RWPE2 (cell line): ENCODE results near the gene CHRDL1.

Source experiments
- ATAC-seq: fragments of 200-7000 bp; cut with Tn5 transposase; 3 replicates; pipeline ENCODE4 v1.9.1; 2021; ENCODE audit warnings: low read depth
- DNase-seq: peaks from one replicate; pipeline ENCODE4 v3.0.0-alpha.2; 2020; ENCODE audit warnings: low spot score
- H3K27ac ChIP-seq: fragments of 450-650 bp; 2 replicates; pipeline ENCODE4 v1.5.1; 2017; ENCODE audit warnings: mild to moderate bottlenecking; ENCODE audit not compliant: poor library complexity, severe bottlenecking
- H3K27me3 ChIP-seq: fragments of 250-450 bp; sonication (Bioruptor Pico); 2 replicates; pipeline ENCODE4 v1.5.1; 2021; ENCODE audit warnings: mild to moderate bottlenecking, moderate library complexity; ENCODE audit not compliant: insufficient read depth, poor library complexity, severe bottlenecking
- H3K36me3 ChIP-seq: fragments of 250-450 bp; sonication (Bioruptor Pico); 2 replicates; pipeline ENCODE4 v1.5.1; 2020; ENCODE audit warnings: low read depth, mild to moderate bottlenecking, moderate library complexity
- H3K4me1 ChIP-seq: fragments of 250-450 bp; sonication (Bioruptor Pico); 2 replicates; pipeline ENCODE4 v1.5.1; 2021; ENCODE audit warnings: mild to moderate bottlenecking, moderate library complexity; ENCODE audit not compliant: insufficient read depth, poor library complexity, severe bottlenecking
- H3K4me3 ChIP-seq: fragments of 250-450 bp; sonication (Bioruptor Pico); 2 replicates; pipeline ENCODE4 v1.5.1; 2021; ENCODE audit warnings: mild to moderate bottlenecking, moderate library complexity; ENCODE audit not compliant: severe bottlenecking
- H3K9me3 ChIP-seq: fragments of 250-450 bp; sonication (Bioruptor Pico); 2 replicates; pipeline ENCODE4 v1.5.1; 2021; ENCODE audit warnings: mild to moderate bottlenecking, moderate library complexity; ENCODE audit not compliant: severe bottlenecking
- TF ChIP-seq, protein P1 (sequence below): fragments of 450-650 bp; IDR thresholded peaks from one replicate; pipeline ENCODE4 v1.5.1; 2017; ENCODE audit warnings: mild to moderate bottlenecking, moderate library complexity; ENCODE audit not compliant: poor library complexity, severe bottlenecking

Gene CHRDL1

DNA sequence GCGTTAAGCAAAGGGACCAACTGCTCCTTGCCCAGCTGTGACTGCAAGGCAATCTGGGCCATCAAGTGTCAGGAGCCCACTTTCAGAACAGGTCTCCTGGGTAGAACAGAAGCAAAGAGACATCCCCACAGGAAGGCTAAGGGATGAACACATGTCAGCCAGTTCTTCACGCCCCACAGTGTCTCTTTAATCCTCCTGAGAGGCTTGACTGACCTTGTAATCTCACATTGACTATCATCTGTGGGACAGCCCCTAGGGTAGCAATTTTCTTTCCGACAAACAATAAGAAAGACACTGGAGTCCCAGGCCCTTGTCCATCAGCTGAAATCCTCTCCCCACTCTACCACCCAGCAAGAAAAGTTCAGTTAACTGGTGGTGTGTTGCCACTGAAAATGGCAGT is 1.0 kb downstream of the CHRDL1 start:
- H3K9me3 ChIP-seq = no peaks in the 10 kb centered on the region
- H3K36me3 ChIP-seq = no peaks in the 10 kb centered on the region
- ATAC-seq = no peak
- H3K4me1 ChIP-seq = no peaks in the 10 kb centered on the region
- no peak overlapping the region for H3K4me3 ChIP-seq
- H3K27me3 ChIP-seq = no peaks in the 10 kb centered on the region
- TF ChIP-seq, protein P1, sequence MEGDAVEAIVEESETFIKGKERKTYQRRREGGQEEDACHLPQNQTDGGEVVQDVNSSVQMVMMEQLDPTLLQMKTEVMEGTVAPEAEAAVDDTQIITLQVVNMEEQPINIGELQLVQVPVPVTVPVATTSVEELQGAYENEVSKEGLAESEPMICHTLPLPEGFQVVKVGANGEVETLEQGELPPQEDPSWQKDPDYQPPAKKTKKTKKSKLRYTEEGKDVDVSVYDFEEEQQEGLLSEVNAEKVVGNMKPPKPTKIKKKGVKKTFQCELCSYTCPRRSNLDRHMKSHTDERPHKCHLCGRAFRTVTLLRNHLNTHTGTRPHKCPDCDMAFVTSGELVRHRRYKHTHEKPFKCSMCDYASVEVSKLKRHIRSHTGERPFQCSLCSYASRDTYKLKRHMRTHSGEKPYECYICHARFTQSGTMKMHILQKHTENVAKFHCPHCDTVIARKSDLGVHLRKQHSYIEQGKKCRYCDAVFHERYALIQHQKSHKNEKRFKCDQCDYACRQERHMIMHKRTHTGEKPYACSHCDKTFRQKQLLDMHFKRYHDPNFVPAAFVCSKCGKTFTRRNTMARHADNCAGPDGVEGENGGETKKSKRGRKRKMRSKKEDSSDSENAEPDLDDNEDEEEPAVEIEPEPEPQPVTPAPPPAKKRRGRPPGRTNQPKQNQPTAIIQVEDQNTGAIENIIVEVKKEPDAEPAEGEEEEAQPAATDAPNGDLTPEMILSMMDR = no peak
- H3K27ac ChIP-seq = no peak overlapping the region
- DNase-seq = no peak

DNA sequence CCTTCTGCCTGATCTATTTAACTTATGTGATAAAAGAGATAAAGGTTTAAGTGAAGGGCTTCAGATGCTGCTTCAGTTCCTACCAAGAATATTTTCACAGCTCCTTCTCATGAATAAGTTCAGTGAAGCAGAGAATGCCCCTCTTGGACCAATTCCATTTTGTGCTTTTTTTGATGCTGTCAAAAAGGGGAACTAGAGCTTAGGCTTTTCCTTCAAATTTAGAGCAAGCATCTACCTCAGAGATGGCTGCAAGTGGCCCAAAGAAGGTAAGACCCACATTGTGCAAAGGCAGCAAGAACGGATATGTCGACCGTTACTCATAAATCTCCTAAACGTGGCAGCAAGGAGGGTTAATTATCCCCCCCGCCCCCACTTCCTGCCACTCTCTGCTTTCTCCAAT is 4.5 kb downstream of the CHRDL1 start:
- Histone ChIP-seq H3K4me3 (no peak overlapping the region), H3K27ac (no peak overlapping the region), H3K4me1 (peaks cover 5% of the 10 kb centered on the region), H3K36me3 (no peaks in the 10 kb centered on the region), H3K9me3 (no peaks in the 10 kb centered on the region), H3K27me3 (no peaks in the 10 kb centered on the region)
- ATAC-seq (no peak), DNase-seq (no peak)
- TF ChIP-seq, protein P1 = no peak

DNA sequence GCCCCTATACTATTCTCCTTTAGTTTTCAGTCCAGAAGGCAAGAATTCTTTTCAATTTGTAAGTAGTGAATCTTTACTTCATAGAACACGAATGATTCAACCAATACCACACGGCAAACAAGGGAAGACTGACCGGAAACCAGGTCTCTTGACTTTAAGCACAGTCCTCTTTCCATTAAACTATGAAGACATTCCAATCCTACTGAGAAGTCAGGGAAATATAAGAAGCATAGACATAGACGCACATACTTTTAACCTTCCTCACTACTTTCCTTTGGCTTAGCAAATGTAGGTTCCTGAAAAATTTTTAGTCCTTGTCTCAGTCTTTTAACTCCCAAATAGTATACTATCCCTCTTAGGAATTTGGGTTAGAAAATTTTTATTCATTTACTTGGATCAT is 9.1 kb downstream of the CHRDL1 start:
- no peaks in the 10 kb centered on the region for H3K36me3 ChIP-seq
- DNase-seq (no peak), ATAC-seq (peak; percentile 96)
- TF ChIP-seq, protein P1 = no peak
- H3K27me3 ChIP-seq = no peaks in the 10 kb centered on the region
- no peaks in the 10 kb centered on the region for H3K9me3 ChIP-seq
- H3K27ac ChIP-seq = peak overlapping the region; percentile 62
- H3K4me3 ChIP-seq = no peak overlapping the region
- peaks cover 5% of the 10 kb centered on the region for H3K4me1 ChIP-seq

DNA sequence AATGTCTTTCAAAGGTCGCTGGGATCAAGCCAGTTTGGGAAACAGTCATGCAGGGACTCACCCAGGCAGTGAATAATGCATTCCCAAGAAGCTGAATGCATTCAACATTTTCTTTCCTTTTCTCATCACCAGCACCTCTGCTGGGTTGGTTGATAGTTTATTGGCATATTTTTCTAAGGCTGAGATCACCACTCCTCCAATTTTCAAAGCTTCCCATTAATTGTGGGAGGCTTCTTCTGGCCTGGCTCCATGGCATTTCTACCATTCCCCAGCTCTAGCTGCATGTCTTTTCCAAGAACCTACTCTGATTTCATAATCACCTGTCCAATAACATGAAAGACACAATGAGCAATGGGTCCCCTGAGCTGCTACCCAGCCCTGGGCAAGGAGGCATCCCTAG is 35.8 kb downstream of the CHRDL1 start:
- Histone ChIP-seq H3K36me3 (no peaks in the 10 kb centered on the region), H3K9me3 (no peaks in the 10 kb centered on the region), H3K4me3 (no peak overlapping the region), H3K27ac (no peak overlapping the region), H3K4me1 (no peaks in the 10 kb centered on the region), H3K27me3 (no peaks in the 10 kb centered on the region)
- ATAC-seq = no peak
- TF ChIP-seq, protein P1 = no peak
- DNase-seq = no peak

DNA sequence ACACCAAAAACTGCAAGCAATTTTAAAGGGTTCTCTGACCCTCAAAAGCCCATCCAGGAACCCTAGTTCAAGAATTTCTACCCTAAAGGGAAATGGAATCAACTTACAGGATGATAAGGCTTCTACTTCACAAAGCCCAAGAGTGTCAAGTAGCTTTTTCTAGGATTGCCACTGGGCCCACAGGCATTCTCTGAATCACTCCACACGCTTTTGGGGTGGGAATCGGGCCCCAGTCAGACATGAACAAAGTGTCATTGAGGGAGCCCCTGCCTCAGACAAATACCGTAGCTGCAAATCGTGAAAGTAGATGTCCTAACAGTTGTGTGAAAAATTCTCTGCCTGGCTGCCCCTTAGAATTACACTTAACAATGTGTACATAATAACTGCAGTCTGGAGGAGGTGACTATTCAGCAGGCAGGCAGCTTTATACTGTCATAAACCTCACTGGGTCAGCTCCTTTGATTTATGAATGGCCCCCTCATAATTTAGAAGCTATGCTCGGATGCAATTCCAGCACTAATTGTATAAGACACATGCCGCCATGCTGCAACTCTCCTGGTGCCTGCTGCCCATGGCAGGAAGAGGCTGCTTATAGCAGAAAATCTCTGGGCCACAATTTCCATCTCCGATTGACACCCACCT is 36.7 kb downstream of the CHRDL1 start:
- ATAC-seq = no peak

More for the DNA sequence above, 36.7 kb downstream of the CHRDL1 start:
- Histone ChIP-seq H3K27ac (no peak overlapping the region), H3K27me3 (no peaks in the 10 kb centered on the region), H3K9me3 (no peaks in the 10 kb centered on the region), H3K4me1 (no peaks in the 10 kb centered on the region), H3K4me3 (no peak overlapping the region), H3K36me3 (no peaks in the 10 kb centered on the region)
- TF ChIP-seq, protein P1 = no peak
- DNase-seq = no peak
